Stimulated activated naive CD8-positive, alpha-beta T cell treated with anti-CD3 and anti-CD28 coated beads, Interleukin-15, amount 100 ng/mL, for 72 hours (primary cell): ENCODE measurements around the gene TBATA.
A peak's percentile ranks its signal among the peaks of the same experiment; 100 is the strongest.

Experiments used
- ATAC-seq: fragments of 150-1000 bp; cut with Tn5 transposase; 2 replicates; pipeline ENCODE4 v1.10.0; 2021; ENCODE audit warnings: mild to moderate bottlenecking, moderate library complexity
- DNase-seq, 2 donors: peaks; one replicate each; pipeline ENCODE4 v3.0.0; 2021 to 2022
- H3K27ac Mint-ChIP-seq, 2 donors: one replicate each; pipeline ENCODE4 v1.8.0; 2022; ENCODE audit warnings: mild to moderate bottlenecking in 2 of 2, mixed read lengths in 2 of 2, moderate library complexity in 2 of 2
- H3K27me3 Mint-ChIP-seq: one replicate; pipeline ENCODE4 v1.8.0; 2022; ENCODE audit warnings: mixed read lengths
- H3K4me1 Mint-ChIP-seq: one replicate; pipeline ENCODE4 v1.8.0; 2022; ENCODE audit warnings: mild to moderate bottlenecking, mixed read lengths
- H3K4me3 Mint-ChIP-seq, 2 donors: one replicate each; pipeline ENCODE4 v1.8.0; 2022; ENCODE audit warnings: mild to moderate bottlenecking in 2 of 2, mixed read lengths in 2 of 2, moderate library complexity in 1 of 2
- H3K9me3 Mint-ChIP-seq, 2 donors: one replicate each; pipeline ENCODE4 v1.8.0; 2022; ENCODE audit warnings: mixed read lengths in 2 of 2

TBATA gene

GRCh38 chr10:70733051-70733450, 52.1 kb downstream of the TBATA start:
- H3K9me3 Mint-ChIP-seq: no peaks in the 10 kb centered on the region
- no peak overlapping the region for H3K4me3 Mint-ChIP-seq
- DNase-seq: no peak
- H3K27ac Mint-ChIP-seq: peak overlapping the region in 1 of 2 donors; percentile 32
- H3K4me1 Mint-ChIP-seq: no peaks in the 10 kb centered on the region
- ATAC-seq: no peak
- no peaks in the 10 kb centered on the region for H3K27me3 Mint-ChIP-seq

GRCh38 chr10:70732569-70732968, 52.6 kb downstream of the TBATA start:
- Mint-ChIP-seq H3K4me3 (no peak overlapping the region), H3K4me1 (no peaks in the 10 kb centered on the region), H3K27ac (peak overlapping the region in 1 of 2 donors; percentile 32), H3K9me3 (no peaks in the 10 kb centered on the region), H3K27me3 (no peaks in the 10 kb centered on the region)
- DNase-seq (no peak), ATAC-seq (no peak)

GRCh38 chr10:70730955-70731354, 54.2 kb downstream of the TBATA start:
- no peak overlapping the region for H3K4me3 Mint-ChIP-seq
- no peak for ATAC-seq

GRCh38 chr10:70729763-70730357, 55.3 kb downstream of the TBATA start:
- no peaks in the 10 kb centered on the region for H3K4me1 Mint-ChIP-seq

More at GRCh38 chr10:70730955-70731354, 54.2 kb downstream of the TBATA start:
- Mint-ChIP-seq H3K9me3 (no peaks in the 10 kb centered on the region), H3K4me1 (no peaks in the 10 kb centered on the region), H3K27ac (no peak overlapping the region), H3K27me3 (no peaks in the 10 kb centered on the region)
- no peak for DNase-seq

GRCh38 chr10:70728328-70728727, 56.8 kb downstream of the TBATA start:
- no peak overlapping the region for H3K4me3 Mint-ChIP-seq
- no peaks in the 10 kb centered on the region for H3K9me3 Mint-ChIP-seq
- no peak overlapping the region for H3K27ac Mint-ChIP-seq
- ATAC-seq: no peak
- H3K4me1 Mint-ChIP-seq: no peaks in the 10 kb centered on the region
- no peak for DNase-seq
- no peaks in the 10 kb centered on the region for H3K27me3 Mint-ChIP-seq

More at GRCh38 chr10:70729763-70730357, 55.3 kb downstream of the TBATA start:
- H3K27me3 Mint-ChIP-seq: no peaks in the 10 kb centered on the region
- no peak for ATAC-seq
- no peak for DNase-seq
- H3K4me3 Mint-ChIP-seq: no peak overlapping the region
- peak overlapping the region in 1 of 2 donors; percentile 51 for H3K27ac Mint-ChIP-seq
- H3K9me3 Mint-ChIP-seq: no peaks in the 10 kb centered on the region

- DNase-seq (no peak), ATAC-seq (no peak)
- Mint-ChIP-seq H3K4me3 (no peak overlapping the region), H3K9me3 (no peaks in the 10 kb centered on the region), H3K4me1 (no peaks in the 10 kb centered on the region), H3K27ac (no peak overlapping the region), H3K27me3 (no peaks in the 10 kb centered on the region)
Observed at GRCh38 chr10:70726909-70727495, 58.2 kb downstream of the TBATA start.

GRCh38 chr10:70723771-70724170, 61.4 kb downstream of the TBATA start:
- no peaks in the 10 kb centered on the region for H3K9me3 Mint-ChIP-seq
- no peaks in the 10 kb centered on the region for H3K27me3 Mint-ChIP-seq
- ATAC-seq (no peak), DNase-seq (no peak)
- H3K27ac Mint-ChIP-seq: no peak overlapping the region
- H3K4me1 Mint-ChIP-seq: no peaks in the 10 kb centered on the region
- no peak overlapping the region for H3K4me3 Mint-ChIP-seq

- Mint-ChIP-seq H3K27me3 (no peaks in the 10 kb centered on the region), H3K4me1 (no peaks in the 10 kb centered on the region), H3K4me3 (no peak overlapping the region), H3K27ac (peak overlapping the region; percentile 52 to 57), H3K9me3 (no peaks in the 10 kb centered on the region)
- DNase-seq: no peak
- ATAC-seq: no peak
Observed at GRCh38 chr10:70722820-70723424, 62.3 kb downstream of the TBATA start.
